GM13977 (cell line): ENCODE measurements around the gene LTC4S.

Experiments
- DNase-seq: peaks from one replicate; pipeline ENCODE4 v3.0.0; 2012; ENCODE audit warnings: low spot score
- CTCF ChIP-seq: IDR thresholded peaks from 2 replicates; pipeline ENCODE4 v1.5.1; 2012; ENCODE audit warnings: mild to moderate bottlenecking, control low read depth; ENCODE audit not compliant: insufficient read depth; ENCODE audit errors: extremely low read depth, missing control alignments
- in situ Hi-C: fragments of 300-500 bp; cut with MboI; formaldehyde crosslinking; loops from one replicate; pipeline ENCODE4 v1.12.0; 2022; ENCODE audit warnings: low sequenced_read_pairs, low pct_unique_long_range_greater_than_20kb, mixed read lengths, inconsistent platforms; ENCODE audit not compliant: unreplicated experiment

Gene LTC4S

GRCh38 chr5:179794575-179794974, 789 bp downstream of the LTC4S start:
- no peak for TF ChIP-seq CTCF
- in situ Hi-C loops, result loop anchor here (10.0 kb wide), 1 partner anchor 110 kb away; the partner anchor contains the start of gene TBC1D9B
- DNase-seq, result no peak

GRCh38 chr5:179795049-179795862, 1.5 kb downstream of the LTC4S start:
- no peak for TF ChIP-seq CTCF
- DNase-seq, result no peak
- in situ Hi-C loops, result loop anchor here (10.0 kb wide), 1 partner anchor 110 kb away; the partner anchor contains the start of gene TBC1D9B

GRCh38 chr5:179795863-179796833, 2.4 kb downstream of the LTC4S start:
- TF ChIP-seq CTCF, result peak; percentile 94
- peak; percentile 88 for DNase-seq
- in situ Hi-C loops, result loop anchor here (10.0 kb wide), 1 partner anchor 109 kb away; the partner anchor contains the start of gene TBC1D9B

GRCh38 chr5:179796877-179797608, 3.3 kb downstream of the LTC4S start:
- in situ Hi-C loops, result loop anchor here (10.0 kb wide), 1 partner anchor 108 kb away; the partner anchor contains the start of gene TBC1D9B

GRCh38 chr5:179797741-179798140, 4.0 kb downstream of the LTC4S start:
- TF ChIP-seq CTCF, result no peak
- in situ Hi-C loops, result loop anchor here (10.0 kb wide), 1 partner anchor 107 kb away; the partner anchor contains the start of gene TBC1D9B
- no peak for DNase-seq

More at GRCh38 chr5:179796877-179797608, 3.3 kb downstream of the LTC4S start:
- no peak for TF ChIP-seq CTCF
- DNase-seq, result no peak
